Measurements from ENCODE around the gene TRAK1.

The TRAK1 gene

DNA sequence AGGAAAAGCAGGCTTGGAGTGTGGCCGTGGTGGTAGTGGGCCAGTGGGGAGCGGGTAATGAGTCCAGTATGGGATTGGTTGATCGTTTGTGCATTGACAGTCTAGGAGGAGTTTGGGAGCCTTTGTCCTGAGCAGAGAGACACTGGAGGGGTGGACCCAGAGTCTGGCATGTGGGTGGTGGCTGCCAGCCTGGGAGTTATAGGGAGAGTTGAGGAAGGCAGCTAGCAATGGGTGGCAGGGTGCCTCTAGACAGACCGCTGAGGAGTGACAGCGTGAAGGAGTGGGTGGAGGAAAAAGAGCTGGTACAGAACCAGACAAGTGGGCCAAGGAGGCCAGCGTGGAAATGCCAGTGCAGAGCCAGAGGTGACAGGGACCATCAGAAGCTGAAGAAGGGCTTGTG, 176.7 kb downstream of the TRAK1 start:
- TF ChIP-seq GATA3 (IDR thresholded peaks at IDR 0.05; ENCODE audit: low read depth, low read length) (no peak), GATA2 (IDR thresholded peaks at IDR 0.05; ENCODE audit: low read depth, low read length) (no peak)

GRCh38 chr3:42269647-42270046, 178.5 kb downstream of the TRAK1 start:
- no peak for TF ChIP-seq GATA2 (IDR thresholded peaks at IDR 0.05; ENCODE audit: low read depth, low read length)
- no peak for TF ChIP-seq GATA3 (IDR thresholded peaks at IDR 0.05; ENCODE audit: low read depth, low read length)

- TF ChIP-seq GATA2 (IDR thresholded peaks at IDR 0.05; ENCODE audit: low read depth, low read length) (no peak), GATA3 (IDR thresholded peaks at IDR 0.05; ENCODE audit: low read depth, low read length) (no peak)
Measured at GRCh38 chr3:42270561-42270960, 179.4 kb downstream of the TRAK1 start.

DNA sequence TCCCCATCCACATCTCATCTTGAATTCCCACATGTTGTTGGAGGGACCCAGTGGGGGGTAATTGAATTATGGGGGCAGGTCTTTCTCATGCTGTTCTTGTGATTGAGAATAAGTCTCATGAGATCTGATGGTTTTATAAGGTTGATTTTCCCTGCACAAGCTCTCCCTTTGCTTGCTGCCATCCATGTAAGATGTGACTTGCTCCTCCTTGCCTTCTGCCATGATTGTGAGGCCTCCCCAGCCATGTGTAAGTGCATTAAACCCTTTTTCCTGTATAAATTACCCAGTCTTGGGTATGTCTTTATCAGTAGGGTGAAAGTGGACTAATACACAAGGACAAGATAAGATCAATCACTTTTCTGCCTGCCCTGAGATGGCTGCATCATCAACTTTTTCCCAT, 180.6 kb downstream of the TRAK1 start:
- TF ChIP-seq GATA2 (IDR thresholded peaks at IDR 0.05; ENCODE audit: low read depth, low read length) (no peak), GATA3 (IDR thresholded peaks at IDR 0.05; ENCODE audit: low read depth, low read length) (no peak)

GRCh38 chr3:42273361-42273760, 182.2 kb downstream of the TRAK1 start:
- no peak for TF ChIP-seq GATA2 (IDR thresholded peaks at IDR 0.05; ENCODE audit: low read depth, low read length)

DNA sequence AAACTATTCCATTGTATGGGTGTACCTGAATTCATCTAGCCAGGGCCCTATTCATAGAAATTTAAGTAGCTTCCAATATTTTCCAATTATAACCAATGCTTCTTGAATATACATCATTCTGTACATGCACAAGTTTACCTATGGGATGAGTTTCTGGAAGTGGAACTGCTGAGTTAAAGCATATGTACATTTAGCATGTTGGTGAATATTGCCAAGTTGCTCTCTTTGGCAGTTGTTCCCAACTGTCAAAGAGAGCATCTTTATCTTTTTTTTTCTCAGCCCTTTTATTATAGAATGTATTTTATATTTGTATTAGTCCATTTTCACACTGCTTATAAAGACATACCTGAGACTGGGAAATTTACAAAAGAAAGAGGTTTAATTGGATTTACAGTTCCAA, 183.1 kb downstream of the TRAK1 start:
- no peak for TF ChIP-seq GATA2 (IDR thresholded peaks at IDR 0.05; ENCODE audit: low read depth, low read length)
- TF ChIP-seq GATA3 (IDR thresholded peaks at IDR 0.05; ENCODE audit: low read depth, low read length), result no peak

DNA sequence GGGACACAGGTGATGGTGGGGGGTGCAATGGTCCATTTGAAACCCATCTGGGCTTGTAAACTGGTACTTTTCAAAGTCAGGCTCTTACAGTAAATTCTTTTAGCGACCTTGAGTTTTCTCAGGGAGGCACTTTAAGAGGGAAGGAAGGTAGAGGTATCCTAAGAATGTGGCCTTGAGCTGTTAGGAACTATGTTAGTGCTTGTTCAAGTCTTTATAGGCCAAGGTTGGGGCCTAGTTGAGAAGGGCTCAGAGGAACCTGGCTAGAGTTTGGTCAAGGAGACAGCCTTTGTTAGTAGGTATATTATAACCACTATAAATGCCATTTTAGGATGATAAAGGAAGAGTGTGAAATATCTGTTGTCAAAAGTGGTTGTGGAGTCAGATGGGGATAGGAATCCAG, 184.1 kb downstream of the TRAK1 start:
- TF ChIP-seq GATA3 (IDR thresholded peaks at IDR 0.05; ENCODE audit: low read depth, low read length) (no peak), GATA2 (IDR thresholded peaks at IDR 0.05; ENCODE audit: low read depth, low read length) (no peak)

Measured in SH-SY5Y (cell line).